ENCODE results near the gene MCF2L2.

- TF ChIP-seq CTCF (conservative IDR thresholded peaks at IDR 0.05), result no peak
- TF ChIP-seq EZH2 (IDR thresholded peaks at IDR 0.05; ENCODE audit: low read depth), result no peak
Observed at GRCh38 chr3:183230826-183231225, 197.6 kb downstream of the MCF2L2 start.
